Activated CD8-positive, alpha-beta T cell treated with anti-CD3 and anti-CD28 coated beads, Interleukin-2, amount 10 ng/mL, durations not matched to agents 7 days and 5 days (primary cell): ENCODE data around the gene DPYSL3. TPM values are rescaled to one million over a fixed set of nuclear protein-coding genes. Genes with fewer than 3 reads are reported as not detected.

ENCODE experiments used
- ATAC-seq: fragments of 150-1000 bp; cut with Tn5 transposase; one replicate; pipeline ENCODE4 v1.10.0; 2021; ENCODE audit warnings: moderate library complexity
- CTCF ChIA-PET: fragments of 350-600 bp; sonication (Branson Sonifier 250); formaldehyde crosslinking; loops from one replicate; lab custom pipeline; 2021; ENCODE audit warnings: antibody characterized with exemption; lab: Charles Lee
- POLR2A ChIA-PET: fragments of 350-600 bp; sonication (Branson Sonifier 250); formaldehyde crosslinking; loops from one replicate; lab custom pipeline; 2021; ENCODE audit warnings: antibody characterized with exemption; lab: Charles Lee
- DNase-seq: peaks from one replicate; pipeline ENCODE4 v3.0.0-alpha.2; 2020
- H3K27ac Mint-ChIP-seq: one replicate; pipeline ENCODE4 v1.8.0; 2021; ENCODE audit warnings: mild to moderate bottlenecking, mixed read lengths
- H3K27me3 Mint-ChIP-seq: one replicate; pipeline ENCODE4 v1.8.0; 2021; ENCODE audit warnings: low read depth, mixed read lengths
- H3K36me3 Mint-ChIP-seq: one replicate; pipeline ENCODE4 v1.8.0; 2021; ENCODE audit warnings: low read depth, mixed read lengths
- H3K4me1 Mint-ChIP-seq: one replicate; pipeline ENCODE4 v1.8.0; 2021; ENCODE audit warnings: low read depth, mixed read lengths
- H3K4me3 Mint-ChIP-seq: one replicate; pipeline ENCODE4 v1.8.0; 2021; ENCODE audit warnings: mild to moderate bottlenecking, mixed read lengths
- H3K9me3 Mint-ChIP-seq: one replicate; pipeline ENCODE4 v1.8.0; 2022; ENCODE audit warnings: mixed read lengths; ENCODE audit not compliant: insufficient read depth
- total RNA-seq, 2 experiments: library from RNA; stranded (reverse); gene quantifications; one replicate each; pipeline ENCODE4 v1.2.3, GENCODE V29; 2021

The DPYSL3 gene
- total RNA-seq, 2 experiments from 2014 or later: 0.23 TPM; not detected in 1

DNA sequence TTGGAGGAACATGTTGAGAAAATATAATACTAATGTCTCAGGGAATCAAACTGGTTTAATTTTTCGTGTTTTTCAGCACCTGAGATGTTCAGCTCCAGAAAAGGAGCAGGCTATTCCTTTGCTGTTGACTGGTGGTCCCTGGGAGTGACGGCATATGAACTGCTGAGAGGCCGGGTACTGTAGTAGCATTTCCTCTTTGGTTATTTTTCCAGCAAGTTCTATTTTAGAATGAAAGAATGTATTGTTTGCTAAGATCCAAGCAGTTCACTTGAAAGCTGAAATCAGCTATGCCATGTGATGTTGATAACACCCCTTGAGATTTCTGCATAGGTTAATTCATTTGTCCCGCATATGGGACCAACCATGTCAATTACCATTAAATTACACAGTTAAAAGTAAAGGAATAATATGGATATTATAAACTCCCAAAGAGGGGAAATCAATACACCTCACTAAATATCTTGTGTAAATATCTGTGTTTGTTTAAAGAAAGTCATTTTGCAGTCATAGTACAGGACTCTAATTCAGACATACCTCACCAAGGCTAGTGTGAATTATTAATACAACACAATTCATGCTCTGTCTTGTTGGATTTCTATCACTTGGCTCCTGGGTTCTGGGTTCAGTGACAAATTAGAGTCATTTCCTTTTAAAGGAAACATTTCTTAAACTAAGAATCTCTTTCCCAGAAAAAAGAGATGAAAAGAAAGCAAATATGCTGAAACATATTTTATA is 148.3 kb downstream of the DPYSL3 start:
- Mint-ChIP-seq H3K27ac (no peak overlapping the region), H3K4me3 (no peak overlapping the region), H3K4me1 (no peaks in the 10 kb centered on the region), H3K9me3 (no peaks in the 10 kb centered on the region), H3K36me3 (no peaks in the 10 kb centered on the region), H3K27me3 (no peaks in the 10 kb centered on the region)
- ChIA-PET CTCF (no interaction called here), POLR2A (no interaction called here)
- DNase-seq (no peak), ATAC-seq (no peak)

DNA sequence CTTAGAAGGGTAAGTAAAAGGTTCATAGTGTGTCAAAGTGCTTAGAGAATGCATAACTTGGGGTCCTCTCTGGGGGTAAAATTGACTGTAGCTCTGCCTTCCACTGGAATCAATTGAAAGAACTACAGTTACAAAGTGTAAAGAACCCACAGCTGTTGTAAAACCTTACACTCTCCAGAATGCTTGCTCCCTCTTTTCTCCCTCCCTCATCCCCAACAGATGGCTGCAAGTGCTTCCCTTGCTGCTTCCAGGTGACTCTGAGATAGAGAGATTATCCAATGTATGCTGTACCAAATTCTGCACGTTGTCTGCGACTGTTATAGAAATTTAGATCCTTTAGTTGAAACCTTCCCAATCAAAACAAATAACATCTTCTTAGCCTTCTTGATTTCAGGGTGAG is 149.1 kb downstream of the DPYSL3 start:
- ChIA-PET POLR2A (no interaction called here), CTCF (no interaction called here)
- no peaks in the 10 kb centered on the region for H3K4me1 Mint-ChIP-seq
- H3K4me3 Mint-ChIP-seq: no peak overlapping the region
- no peaks in the 10 kb centered on the region for H3K9me3 Mint-ChIP-seq
- H3K27ac Mint-ChIP-seq: no peak overlapping the region
- DNase-seq (no peak), ATAC-seq (no peak)
- H3K27me3 Mint-ChIP-seq: no peaks in the 10 kb centered on the region
- no peaks in the 10 kb centered on the region for H3K36me3 Mint-ChIP-seq

DNA sequence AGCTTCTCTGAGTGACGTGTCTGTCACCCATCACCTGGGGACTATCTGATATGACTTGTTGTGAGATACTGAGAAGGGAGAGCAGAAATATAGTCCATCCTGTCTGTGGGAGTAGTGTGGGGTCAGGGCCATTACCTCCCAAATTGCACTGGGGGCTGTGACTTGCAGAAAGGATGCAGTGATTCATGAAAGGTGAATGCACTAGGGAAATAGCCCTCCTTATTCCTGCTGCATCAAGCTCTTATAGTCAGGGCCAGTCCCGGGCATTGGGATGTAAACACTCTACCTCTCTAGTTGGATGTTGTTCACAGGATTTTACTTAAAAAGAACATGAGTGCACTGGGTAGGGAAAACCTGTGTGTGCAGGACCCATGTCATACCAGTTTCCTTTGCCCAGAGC is 150.3 kb downstream of the DPYSL3 start:
- no peaks in the 10 kb centered on the region for H3K9me3 Mint-ChIP-seq
- DNase-seq (no peak), ATAC-seq (no peak)
- POLR2A ChIA-PET: no interaction called here
- H3K27me3 Mint-ChIP-seq: no peaks in the 10 kb centered on the region
- no peaks in the 10 kb centered on the region for H3K4me1 Mint-ChIP-seq
- no peak overlapping the region for H3K4me3 Mint-ChIP-seq
- CTCF ChIA-PET: no interaction called here
- H3K27ac Mint-ChIP-seq: no peak overlapping the region
- no peaks in the 10 kb centered on the region for H3K36me3 Mint-ChIP-seq

DNA sequence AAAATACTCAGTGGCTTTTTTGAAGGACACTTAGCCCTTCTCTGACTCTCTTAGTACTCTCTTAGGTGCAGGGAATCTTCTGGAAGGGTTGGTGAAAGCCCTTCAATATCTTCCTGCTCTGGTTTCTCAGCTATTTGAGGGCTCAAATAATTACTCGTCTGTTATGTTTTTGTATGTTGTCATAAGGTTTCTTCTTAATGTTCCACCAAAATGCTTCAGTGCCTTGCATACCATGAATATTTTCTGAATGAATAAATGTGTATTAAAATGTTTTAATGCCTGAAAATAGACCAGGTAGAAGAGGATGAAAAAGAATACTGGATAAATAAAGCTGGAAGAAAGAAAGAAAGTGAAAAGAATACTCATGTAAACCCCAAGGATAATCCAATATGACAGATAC is 150.8 kb downstream of the DPYSL3 start:
- Mint-ChIP-seq H3K27ac (no peak overlapping the region), H3K36me3 (no peaks in the 10 kb centered on the region), H3K4me1 (no peaks in the 10 kb centered on the region), H3K4me3 (no peak overlapping the region), H3K27me3 (no peaks in the 10 kb centered on the region), H3K9me3 (no peaks in the 10 kb centered on the region)
- no peak for ATAC-seq
- POLR2A ChIA-PET: no interaction called here
- DNase-seq: no peak
- CTCF ChIA-PET: no interaction called here

DNA sequence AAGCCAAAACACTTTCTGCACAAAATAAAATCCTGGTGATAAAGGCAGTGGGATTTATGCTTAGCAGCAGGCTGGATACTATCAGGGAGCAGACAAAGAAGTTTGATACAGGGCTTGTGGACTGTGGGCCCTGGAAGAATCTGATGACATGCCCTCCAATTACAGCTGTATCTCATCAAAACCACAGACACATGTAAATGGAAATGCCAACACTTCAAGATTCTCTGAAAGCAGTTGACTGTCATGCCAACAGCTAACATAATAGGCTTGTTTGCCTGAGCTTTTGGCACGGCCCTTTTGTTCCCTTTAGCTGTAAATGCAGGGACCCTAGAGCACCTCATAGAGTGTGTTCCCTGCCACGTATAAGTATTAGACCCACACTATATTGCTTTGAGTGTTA is 160.6 kb downstream of the DPYSL3 start:
- no peak overlapping the region for H3K4me3 Mint-ChIP-seq
- CTCF ChIA-PET: no interaction called here
- H3K27ac Mint-ChIP-seq: no peak overlapping the region
- POLR2A ChIA-PET: no interaction called here
- H3K27me3 Mint-ChIP-seq: no peaks in the 10 kb centered on the region
- no peak for ATAC-seq
- DNase-seq: no peak
- no peaks in the 10 kb centered on the region for H3K36me3 Mint-ChIP-seq
- H3K9me3 Mint-ChIP-seq: no peaks in the 10 kb centered on the region
- H3K4me1 Mint-ChIP-seq: no peaks in the 10 kb centered on the region

DNA sequence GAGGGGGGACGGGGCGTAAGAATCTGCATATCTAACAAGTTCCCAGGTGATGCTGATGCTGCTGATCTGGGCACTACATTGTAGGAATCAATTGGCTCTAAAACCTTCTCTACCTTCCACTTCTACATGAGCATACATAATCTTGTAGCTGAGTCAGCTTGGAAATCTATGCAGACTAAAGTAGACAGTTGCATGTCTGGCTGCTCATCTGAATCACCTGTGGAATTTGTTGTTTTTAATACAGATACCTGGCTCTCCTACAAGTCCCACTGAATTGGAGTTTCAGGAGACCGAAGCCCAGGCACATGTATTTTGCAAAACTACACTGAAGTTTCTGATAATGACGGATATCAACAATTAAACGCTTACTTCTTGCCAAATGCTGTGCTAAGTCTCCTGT is 161.4 kb downstream of the DPYSL3 start:
- ATAC-seq: no peak
- H3K9me3 Mint-ChIP-seq: no peaks in the 10 kb centered on the region
- ChIA-PET CTCF (no interaction called here), POLR2A (no interaction called here)
- no peaks in the 10 kb centered on the region for H3K27me3 Mint-ChIP-seq
- H3K27ac Mint-ChIP-seq: no peak overlapping the region
- no peak overlapping the region for H3K4me3 Mint-ChIP-seq
- no peaks in the 10 kb centered on the region for H3K4me1 Mint-ChIP-seq
- DNase-seq: no peak
- no peaks in the 10 kb centered on the region for H3K36me3 Mint-ChIP-seq

DNA sequence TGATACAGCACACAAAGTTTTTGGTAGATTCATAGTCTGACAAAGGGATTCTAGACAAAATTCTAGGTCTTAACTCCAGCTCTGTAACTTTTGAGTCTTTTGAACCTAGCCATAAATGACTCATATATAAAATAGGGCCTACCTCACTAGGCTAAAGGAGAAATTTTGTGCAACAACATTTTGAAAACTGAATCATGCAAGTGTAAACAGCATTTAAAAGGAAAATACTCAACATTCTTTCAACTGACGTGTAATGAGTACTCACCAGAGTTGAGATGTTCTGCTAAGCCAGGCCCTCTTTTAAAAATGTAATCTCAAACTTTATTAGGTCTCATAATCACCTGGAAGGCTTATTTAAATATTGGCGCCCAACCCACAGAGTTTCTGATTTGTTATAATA is 161.8 kb downstream of the DPYSL3 start:
- ATAC-seq: no peak
- Mint-ChIP-seq H3K36me3 (no peaks in the 10 kb centered on the region), H3K4me3 (no peak overlapping the region), H3K27me3 (no peaks in the 10 kb centered on the region), H3K27ac (no peak overlapping the region), H3K9me3 (no peaks in the 10 kb centered on the region), H3K4me1 (no peaks in the 10 kb centered on the region)
- ChIA-PET POLR2A (no interaction called here), CTCF (no interaction called here)
- no peak for DNase-seq

DNA sequence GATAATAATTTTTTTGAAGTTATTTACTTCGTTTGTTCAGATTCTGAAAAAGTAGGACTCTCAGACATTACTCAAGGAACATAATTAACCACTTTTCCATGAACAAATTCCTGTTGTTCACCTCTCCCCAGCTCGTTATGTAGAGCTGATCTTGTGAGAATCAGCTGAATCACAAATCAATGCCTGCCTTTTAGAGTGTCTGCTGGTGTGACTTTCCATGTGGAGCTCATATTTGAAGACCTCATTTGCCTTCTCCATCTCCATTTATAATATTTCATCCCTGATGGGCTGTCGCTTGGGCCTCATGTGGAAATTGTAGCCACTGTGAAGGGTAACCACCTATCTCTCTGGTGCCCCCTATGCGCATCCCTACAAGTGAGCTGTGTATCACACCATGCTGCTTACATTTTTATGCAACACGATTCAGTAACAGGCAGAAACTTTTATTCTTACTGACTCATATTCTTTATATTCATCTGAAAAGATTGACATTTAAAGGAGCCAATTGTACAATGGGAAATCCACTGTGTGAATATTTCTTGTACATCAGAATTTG is 163.8 kb downstream of the DPYSL3 start:
- DNase-seq (no peak), ATAC-seq (no peak)
- H3K27me3 Mint-ChIP-seq: no peaks in the 10 kb centered on the region
- H3K4me3 Mint-ChIP-seq: no peak overlapping the region
- H3K36me3 Mint-ChIP-seq: no peaks in the 10 kb centered on the region
- no peaks in the 10 kb centered on the region for H3K9me3 Mint-ChIP-seq
- no peak overlapping the region for H3K27ac Mint-ChIP-seq
- ChIA-PET POLR2A (no interaction called here), CTCF (no interaction called here)
- H3K4me1 Mint-ChIP-seq: no peaks in the 10 kb centered on the region

DNA sequence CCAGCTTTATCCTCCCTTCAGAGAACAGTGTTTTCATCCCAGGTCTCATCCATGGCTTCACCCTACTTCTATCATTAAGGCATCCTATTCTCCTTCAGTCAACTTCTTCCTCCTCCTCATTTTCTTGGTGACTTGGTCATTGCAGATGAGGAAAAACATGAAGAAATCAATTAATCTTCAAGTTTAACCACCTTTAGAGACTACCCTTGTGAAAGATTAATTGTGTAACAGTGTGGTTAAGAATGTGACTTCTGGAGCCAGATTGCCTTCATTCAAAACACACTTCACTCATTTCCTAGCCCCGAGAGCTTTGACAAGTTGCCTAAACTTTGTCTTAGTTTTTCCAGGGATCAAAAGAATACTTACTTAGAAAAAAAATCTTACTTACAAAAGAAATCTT is 165.0 kb downstream of the DPYSL3 start:
- CTCF ChIA-PET: no interaction called here
- Mint-ChIP-seq H3K36me3 (no peaks in the 10 kb centered on the region), H3K4me1 (no peaks in the 10 kb centered on the region), H3K27ac (no peak overlapping the region), H3K27me3 (no peaks in the 10 kb centered on the region), H3K4me3 (no peak overlapping the region), H3K9me3 (no peaks in the 10 kb centered on the region)
- ATAC-seq (no peak), DNase-seq (no peak)
- POLR2A ChIA-PET: no interaction called here

DNA sequence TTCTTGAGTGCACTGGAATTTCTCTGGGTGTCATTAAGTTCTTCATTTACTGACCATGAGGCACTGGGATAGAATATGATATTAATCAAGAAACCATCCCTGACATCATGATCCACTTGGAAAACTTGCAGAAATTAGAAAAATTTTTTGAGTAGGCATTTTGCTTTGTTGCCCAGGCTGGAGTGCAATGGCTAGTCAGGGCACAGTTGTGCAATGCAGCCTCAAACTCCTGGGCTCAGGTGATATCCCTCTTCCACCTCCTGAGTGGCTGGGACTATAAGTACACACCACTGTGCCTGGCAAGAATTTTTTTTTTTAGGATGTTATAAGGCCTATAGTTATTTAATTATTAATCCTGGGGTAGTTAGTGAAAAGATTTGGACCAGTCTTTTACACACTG is 168.5 kb downstream of the DPYSL3 start:
- Mint-ChIP-seq H3K27me3 (no peaks in the 10 kb centered on the region), H3K4me3 (no peak overlapping the region), H3K9me3 (no peaks in the 10 kb centered on the region), H3K4me1 (no peaks in the 10 kb centered on the region), H3K36me3 (no peaks in the 10 kb centered on the region), H3K27ac (no peak overlapping the region)
- no peak for DNase-seq
- ATAC-seq: no peak
- CTCF ChIA-PET: no interaction called here
- POLR2A ChIA-PET: no interaction called here

DNA sequence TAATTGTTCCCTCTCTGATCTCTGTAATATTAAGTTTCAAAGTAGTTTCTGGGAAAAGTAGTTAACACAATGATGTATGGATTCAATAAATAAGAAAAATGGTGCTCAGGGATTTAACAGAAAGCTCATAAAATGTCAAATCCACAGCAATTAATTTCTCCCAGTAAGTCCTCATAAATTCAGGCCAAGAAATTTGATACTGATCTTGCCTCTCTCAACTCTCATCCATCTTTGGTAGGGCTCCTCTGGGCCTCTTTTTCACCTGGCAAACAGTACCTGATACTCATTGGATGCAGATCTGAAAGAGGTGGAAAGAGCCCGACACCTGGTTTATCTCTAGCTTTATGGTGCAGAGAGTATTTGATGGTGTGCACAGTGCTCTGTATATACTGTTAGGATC is 168.9 kb downstream of the DPYSL3 start:
- no peaks in the 10 kb centered on the region for H3K9me3 Mint-ChIP-seq
- DNase-seq: no peak
- ChIA-PET POLR2A (no interaction called here), CTCF (no interaction called here)
- no peak overlapping the region for H3K4me3 Mint-ChIP-seq
- ATAC-seq: no peak
- no peaks in the 10 kb centered on the region for H3K4me1 Mint-ChIP-seq
- no peak overlapping the region for H3K27ac Mint-ChIP-seq
- no peaks in the 10 kb centered on the region for H3K27me3 Mint-ChIP-seq
- H3K36me3 Mint-ChIP-seq: no peaks in the 10 kb centered on the region
